OCI-LY3 (cell line): ENCODE results near the gene C2orf15.

ENCODE experiments used
- H2AFZ ChIP-seq: fragments of 200-600, 300-600 bp; shearing (Covaris generic); 2 replicates; pipeline ENCODE4 v1.6.0; 2014; ENCODE audit warnings: antibody characterized with exemption, low read depth, low read length
- H3K27ac ChIP-seq: fragments of 200-600, 300-600 bp; sonication (generic); 2 replicates; pipeline ENCODE4 v1.5.1; 2014; ENCODE audit warnings: mild to moderate bottlenecking, low read length, moderate library complexity, mixed read lengths
- H3K27me3 ChIP-seq: fragments of 200-600, 300-600 bp; sonication (generic); 2 replicates; pipeline ENCODE4 v1.6.1; 2014; ENCODE audit warnings: low read depth, low read length, mixed read lengths
- H3K36me3 ChIP-seq: fragments of 200-600, 300-600 bp; sonication (generic); replicated peaks from 2 replicates; pipeline ENCODE3; 2014; ENCODE audit warnings: low read depth, low read length, mixed read lengths
- H3K4me1 ChIP-seq: fragments of 300-600, 200-600 bp; sonication (generic); 2 replicates; pipeline ENCODE4 v1.6.1; 2014; ENCODE audit warnings: low read length, mixed read lengths
- H3K4me2 ChIP-seq: fragments of 200-600, 300-600 bp; sonication (generic); 2 replicates; pipeline ENCODE4 v1.6.1; 2014; ENCODE audit warnings: low read length, mixed read lengths
- H3K4me3 ChIP-seq: fragments of 300-600, 200-600 bp; sonication (generic); 2 replicates; pipeline ENCODE4 v1.5.1; 2014; ENCODE audit warnings: antibody characterized with exemption, mild to moderate bottlenecking, low read length, moderate library complexity
- H3K79me2 ChIP-seq: fragments of 300-600, 200-600 bp; shearing (Covaris generic); 2 replicates; pipeline ENCODE4 v1.6.1; 2014; ENCODE audit warnings: mild to moderate bottlenecking, low read length, mixed read lengths
- H3K9ac ChIP-seq: fragments of 300-600, 200-600 bp; shearing (Covaris generic); 2 replicates; pipeline ENCODE4 v1.6.0; 2014; ENCODE audit warnings: mild to moderate bottlenecking, low read length, moderate library complexity
- H3K9me3 ChIP-seq: fragments of 200-600, 300-600 bp; shearing (Covaris generic); 2 replicates; pipeline ENCODE4 v1.6.1; 2014; ENCODE audit warnings: low read length, mixed read lengths; ENCODE audit not compliant: insufficient read depth
- H4K20me1 ChIP-seq: fragments of 200-600, 300-600 bp; sonication (generic); 2 replicates; pipeline ENCODE4 v1.6.1; 2016; ENCODE audit warnings: low read length, mixed read lengths; ENCODE audit not compliant: insufficient read depth
- EZH2phosphoT487 ChIP-seq: fragments of 200-600 bp; shearing (Covaris generic); IDR thresholded peaks from 2 replicates; pipeline ENCODE4 v1.6.1; 2018; ENCODE audit warnings: antibody characterized with exemption, mixed run types, low read depth
- TF ChIP-seq, protein P1 (sequence below): fragments of 200-600, 300-600 bp; sonication (generic); IDR thresholded peaks from 2 replicates; pipeline ENCODE4 v1.5.1; 2014; ENCODE audit warnings: antibody characterized with exemption, low read length, low read depth

The C2orf15 gene

GRCh38 chr2:99169534-99169933, 28.0 kb downstream of the C2orf15 start:
- Histone ChIP-seq H3K9me3 (no peaks in the 10 kb centered on the region), H3K36me3 (peaks cover 19% of the 10 kb centered on the region), H3K4me2 (no peak overlapping the region), H3K27ac (no peak overlapping the region), H3K79me2 (no peaks in the 10 kb centered on the region), H3K27me3 (no peaks in the 10 kb centered on the region), H3K9ac (no peak overlapping the region), H2AFZ (no peak overlapping the region), H4K20me1 (no peaks in the 10 kb centered on the region), H3K4me1 (0 out of 2 replicates have a peak, but pooled peaks cover 4% of the 10 kb centered on the region), H3K4me3 (no peak overlapping the region)
- no peak for TF ChIP-seq EZH2phosphoT487
- TF ChIP-seq, protein P1, sequence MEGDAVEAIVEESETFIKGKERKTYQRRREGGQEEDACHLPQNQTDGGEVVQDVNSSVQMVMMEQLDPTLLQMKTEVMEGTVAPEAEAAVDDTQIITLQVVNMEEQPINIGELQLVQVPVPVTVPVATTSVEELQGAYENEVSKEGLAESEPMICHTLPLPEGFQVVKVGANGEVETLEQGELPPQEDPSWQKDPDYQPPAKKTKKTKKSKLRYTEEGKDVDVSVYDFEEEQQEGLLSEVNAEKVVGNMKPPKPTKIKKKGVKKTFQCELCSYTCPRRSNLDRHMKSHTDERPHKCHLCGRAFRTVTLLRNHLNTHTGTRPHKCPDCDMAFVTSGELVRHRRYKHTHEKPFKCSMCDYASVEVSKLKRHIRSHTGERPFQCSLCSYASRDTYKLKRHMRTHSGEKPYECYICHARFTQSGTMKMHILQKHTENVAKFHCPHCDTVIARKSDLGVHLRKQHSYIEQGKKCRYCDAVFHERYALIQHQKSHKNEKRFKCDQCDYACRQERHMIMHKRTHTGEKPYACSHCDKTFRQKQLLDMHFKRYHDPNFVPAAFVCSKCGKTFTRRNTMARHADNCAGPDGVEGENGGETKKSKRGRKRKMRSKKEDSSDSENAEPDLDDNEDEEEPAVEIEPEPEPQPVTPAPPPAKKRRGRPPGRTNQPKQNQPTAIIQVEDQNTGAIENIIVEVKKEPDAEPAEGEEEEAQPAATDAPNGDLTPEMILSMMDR = no peak

DNA sequence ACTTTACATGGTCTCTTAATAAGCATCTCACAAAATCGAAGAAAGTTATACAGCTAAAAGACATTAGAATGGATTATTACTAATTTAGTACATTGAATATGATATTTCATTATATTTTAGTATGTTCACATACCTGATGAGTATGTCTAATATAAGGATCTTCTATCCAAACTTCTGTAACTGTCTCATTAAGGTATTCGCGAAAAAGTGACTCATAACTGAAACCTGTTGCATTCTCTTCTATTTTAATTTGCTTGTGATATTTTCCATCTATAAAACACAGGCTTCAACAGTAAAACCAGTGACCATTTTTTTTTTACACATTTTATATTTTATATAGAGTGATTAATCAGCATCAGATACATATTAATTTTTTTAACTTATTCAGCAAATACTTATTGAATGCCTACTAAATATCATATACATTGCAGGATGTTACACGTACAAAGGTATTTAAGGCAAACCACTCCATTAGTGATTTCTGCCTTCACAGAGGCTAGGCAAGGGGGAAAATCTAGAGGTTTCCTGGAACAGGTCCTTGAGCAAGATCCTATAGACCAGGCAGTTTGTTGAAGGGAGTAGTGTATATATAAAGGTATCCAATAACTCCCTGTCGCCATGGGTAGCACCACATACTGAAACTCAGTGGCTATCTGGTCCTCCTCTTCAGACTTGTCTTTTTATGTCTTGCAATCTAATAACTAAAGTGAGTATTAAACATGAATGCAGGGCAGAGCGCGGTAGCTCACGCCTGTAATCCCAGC, 30.1 kb downstream of the C2orf15 start:
- 0 out of 2 replicates have a peak, but pooled peaks cover 4% of the 10 kb centered on the region for H3K4me1 ChIP-seq
- H3K79me2 ChIP-seq = no peaks in the 10 kb centered on the region
- no peak overlapping the region for H3K27ac ChIP-seq
- TF ChIP-seq EZH2phosphoT487 = no peak
- TF ChIP-seq, protein P1 = no peak
- H3K36me3 ChIP-seq = peaks cover 15% of the 10 kb centered on the region
- no peak overlapping the region for H3K9ac ChIP-seq
- no peak overlapping the region for H2AFZ ChIP-seq
- H3K27me3 ChIP-seq = no peaks in the 10 kb centered on the region
- no peaks in the 10 kb centered on the region for H3K9me3 ChIP-seq
- no peak overlapping the region for H3K4me2 ChIP-seq
- no peaks in the 10 kb centered on the region for H4K20me1 ChIP-seq
- H3K4me3 ChIP-seq = no peak overlapping the region

GRCh38 chr2:99180755-99181623, 39.5 kb downstream of the C2orf15 start, which contains the start of the genes MITD1 and MRPL30:
Gene MITD1 (minus strand): TSS chr2:99181058. CDS start chr2:99180981, 77 bp downstream.
Gene MRPL30 (plus strand): TSS chr2:99181184. CDS start chr2:99186204, 5,020 bp downstream.
- TF ChIP-seq, protein P1 = no peak
- TF ChIP-seq EZH2phosphoT487 = no peak
- peaks cover 12% of the 10 kb centered on the region for H3K4me1 ChIP-seq

GRCh38 chr2:99181624-99182000, 40.1 kb downstream of the C2orf15 start:
- TF ChIP-seq, protein P1 = no peak
- no peak for TF ChIP-seq EZH2phosphoT487
- Histone ChIP-seq H3K9me3 (no peaks in the 10 kb centered on the region), H3K36me3 (no peaks in the 10 kb centered on the region), H3K9ac (peak overlapping the region; percentile 80), H3K27me3 (no peaks in the 10 kb centered on the region), H3K27ac (0 out of 2 replicates have a peak overlapping the region, but pooled peaks have one; percentile 12), H3K79me2 (peaks cover 81% of the 10 kb centered on the region), H2AFZ (no peak overlapping the region), H3K4me3 (peak overlapping the region; percentile 92), H3K4me2 (peak overlapping the region; percentile 96), H3K4me1 (peaks cover 12% of the 10 kb centered on the region), H4K20me1 (peaks cover 2% of the 10 kb centered on the region; the same call in 1 of the 2 replicates)

More at GRCh38 chr2:99180755-99181623, 39.5 kb downstream of the C2orf15 start, which contains the start of the genes MITD1 and MRPL30:
- H3K9ac ChIP-seq = peak within 1 kb of the TSS; percentile 80
- H3K27me3 ChIP-seq = no peaks in the 10 kb centered on the region
- no peaks in the 10 kb centered on the region for H3K9me3 ChIP-seq
- peak within 1 kb of the TSS; percentile 96 for H3K4me2 ChIP-seq
- H4K20me1 ChIP-seq = peaks cover 2% of the 10 kb centered on the region; the same call in 1 of the 2 replicates
- peaks cover 80% of the 10 kb centered on the region for H3K79me2 ChIP-seq
- H3K27ac ChIP-seq = peak within 1 kb of the TSS; percentile 26
- H3K36me3 ChIP-seq = no peaks in the 10 kb centered on the region
- H2AFZ ChIP-seq = peak within 1 kb of the TSS; percentile 90
- peak within 1 kb of the TSS; percentile 92 for H3K4me3 ChIP-seq
